ENCODE results near the gene IPO4. TPM values are rescaled to one million over a fixed set of nuclear protein-coding genes. Genes with fewer than 3 reads are reported as not detected.
A peak's percentile ranks its signal among the peaks of the same experiment; 100 is the strongest.

Gene IPO4
- total and polyA plus RNA-seq, 3 experiments from 2014 or later, result 20.9 to 172 (median 164) TPM

DNA sequence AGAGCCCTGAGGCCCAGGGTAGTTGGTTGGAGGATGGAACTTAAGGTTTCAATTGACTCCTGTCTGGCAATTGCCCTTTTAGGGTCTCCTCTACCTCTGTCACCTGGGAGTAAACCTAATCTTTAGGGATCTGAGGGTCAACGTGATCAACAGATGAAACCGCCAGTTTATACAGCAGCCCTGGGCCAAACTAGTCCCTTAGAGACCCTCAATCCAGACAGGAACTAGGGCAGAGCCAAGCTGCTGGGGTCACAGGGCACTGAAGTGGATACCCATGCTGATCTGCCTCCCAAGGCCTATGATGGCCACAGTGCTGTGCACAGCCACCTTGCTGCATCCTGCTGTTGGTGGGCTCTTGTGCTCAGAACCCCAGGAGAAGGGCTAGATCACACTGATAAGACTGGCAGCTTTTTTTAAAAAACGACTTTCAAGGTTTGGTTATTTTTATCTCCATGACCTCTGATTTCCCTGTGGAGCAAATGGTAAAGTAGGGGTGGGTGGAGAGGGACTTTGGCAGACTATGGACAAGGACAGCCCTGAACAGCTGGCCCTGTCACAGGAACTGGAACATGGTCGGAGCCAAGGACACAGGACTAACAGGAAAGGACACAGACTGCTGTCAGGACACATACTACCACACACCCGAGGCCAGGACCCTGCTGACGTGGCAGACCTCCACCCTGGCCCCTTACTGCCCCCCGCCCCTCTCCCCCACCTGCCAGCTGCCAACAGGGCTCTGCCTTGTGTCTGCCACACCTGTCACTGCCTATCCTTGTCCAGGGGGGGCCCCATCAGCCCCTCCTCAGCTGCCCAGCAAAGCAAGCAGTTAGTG lies 57.7 kb downstream of the IPO4 start:
- H3K4me1 ChIP-seq (ENCODE audit: insufficient read depth, low read length), result peaks cover 23% of the 10 kb centered on the region
- H3K9me3 ChIP-seq (ENCODE audit: low read length), result no peaks in the 10 kb centered on the region
- no peak overlapping the region for H3K4me3 ChIP-seq (ENCODE audit: low read length)
- no peak for DNase-seq
- Mint-ChIP-seq H3K4me1 (peaks cover 23 to 26% (median 23%) of the 10 kb centered on the region in 3 donors), H3K36me3 (peaks cover 0 to 5% (median 0%) of the 10 kb centered on the region in 3 donors), H3K4me3 (no peak overlapping the region), H3K27ac (peak overlapping the region in 3 of 8 donors; percentile 21 to 70 (median 27)), H3K9me3 (peaks cover 0 to 2% (median 0%) of the 10 kb centered on the region in 5 donors), H3K27me3 (no peaks in the 10 kb centered on the region)
- no peak overlapping the region for H3K27ac ChIP-seq (ENCODE audit: low read depth, low read length)
- H3K27me3 ChIP-seq (ENCODE audit: insufficient read depth, low read length, poor library complexity, severe bottlenecking), result no peaks in the 10 kb centered on the region
- ChIA-PET CTCF (no interaction called here), POLR2A (no interaction called here)
- H3K36me3 ChIP-seq (ENCODE audit: insufficient read depth, low read length), result no peaks in the 10 kb centered on the region

DNA sequence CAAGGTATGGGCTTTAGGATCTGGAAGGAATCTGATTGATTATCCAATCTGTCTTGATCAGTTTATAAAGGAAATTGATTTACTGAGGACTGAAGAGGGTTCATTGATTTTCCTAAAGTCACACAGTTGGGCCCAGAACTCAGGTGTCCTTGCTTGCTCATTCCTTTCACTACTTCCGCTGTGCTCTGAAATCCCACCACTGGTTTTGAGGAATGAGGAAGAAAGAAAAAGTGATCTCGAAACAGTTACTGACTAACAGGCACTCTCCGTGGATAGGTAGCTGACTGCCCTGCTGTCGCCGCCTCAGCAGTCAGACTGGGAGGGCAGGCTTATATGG lies 58.3 kb downstream of the IPO4 start, which contains the start of gene FITM1:
TSS of gene FITM1 (plus strand) at position 280 of the 337 bp plus-strand sequence. CDS start 905 bp downstream, outside the sequence.
- H3K4me1 Mint-ChIP-seq, result peaks cover 19 to 23% (median 20%) of the 10 kb centered on the region in 3 donors
- ChIA-PET CTCF (interaction anchor here (0.6 to 1.2 kb wide), 2 partner anchors 22 to 30 kb away, joined by 3 to 6 read pairs; partner anchors contain the start of gene IRF9), POLR2A (no interaction called here)
- H3K4me3 ChIP-seq (ENCODE audit: low read length), result no peak within 1 kb of the TSS
- H3K36me3 Mint-ChIP-seq, result peaks cover 0 to 4% (median 0%) of the 10 kb centered on the region in 3 donors
- no peaks in the 10 kb centered on the region for H3K9me3 Mint-ChIP-seq
- peak within 1 kb of the TSS in 3 of 8 donors; percentile 21 to 70 (median 27) for H3K27ac Mint-ChIP-seq
- no peak within 1 kb of the TSS for H3K27ac ChIP-seq (ENCODE audit: low read depth, low read length)
- H3K4me3 Mint-ChIP-seq, result no peak within 1 kb of the TSS
- no peaks in the 10 kb centered on the region for H3K27me3 ChIP-seq (ENCODE audit: insufficient read depth, low read length, poor library complexity, severe bottlenecking)
- DNase-seq, result no peak
- peaks cover 20% of the 10 kb centered on the region for H3K4me1 ChIP-seq (ENCODE audit: insufficient read depth, low read length)
- no peaks in the 10 kb centered on the region for H3K36me3 ChIP-seq (ENCODE audit: insufficient read depth, low read length)
- H3K27me3 Mint-ChIP-seq, result no peaks in the 10 kb centered on the region
- no peaks in the 10 kb centered on the region for H3K9me3 ChIP-seq (ENCODE audit: low read length)

Other genes with a start within 250 kb of the IPO4 start
Only the 30 nearest of the 34 such genes appear.
- 10 to 100 TPM; 21.1 to 23.4 TPM for gene DHRS4L2, start 199.9 kb downstream of the IPO4 start, total RNA-seq
- 18.4 TPM for gene DHRS4L2, start 199.9 kb downstream of the IPO4 start, polyA plus RNA-seq
- 1 to 10 TPM; 1.2 to 1.5 TPM for gene CARMIL3, start 136.8 kb downstream of the IPO4 start, total RNA-seq
- 0.14 TPM for gene CARMIL3, start 136.8 kb downstream of the IPO4 start, polyA plus RNA-seq
- not detected for gene CPNE6, start 117.3 kb downstream of the IPO4 start, total RNA-seq
- gene CPNE6, start 117.3 kb downstream of the IPO4 start, polyA plus RNA-seq, result not detected
- gene PCK2, start 94.5 kb downstream of the IPO4 start, total RNA-seq, result 10 to 100 TPM; 79.6 to 88.3 TPM
- gene PCK2, start 94.5 kb downstream of the IPO4 start, polyA plus RNA-seq, result 16.9 TPM
- gene DCAF11, start 74.0 kb downstream of the IPO4 start, total RNA-seq, result 10 to 100 TPM; 69.0 to 72.4 TPM
- gene DCAF11, start 74.0 kb downstream of the IPO4 start, polyA plus RNA-seq, result 83.9 TPM
- gene NRL, start 73.9 kb downstream of the IPO4 start, total RNA-seq, result 1 to 10 TPM; 1.5 to 1.6 TPM
- gene NRL, start 73.9 kb downstream of the IPO4 start, polyA plus RNA-seq, result 1.5 TPM
- 1 to 10 TPM in 1 of 2 experiments, under 1 TPM in 1; 0.58 to 1.1 TPM for gene FITM1, start 58.2 kb downstream of the IPO4 start, total RNA-seq
- gene FITM1, start 58.2 kb downstream of the IPO4 start, polyA plus RNA-seq, result not detected
- gene PSME1, start 52.6 kb downstream of the IPO4 start, total RNA-seq, result 100 to 1,000 TPM; 343 to 347 TPM
- 1,041 TPM for gene PSME1, start 52.6 kb downstream of the IPO4 start, polyA plus RNA-seq
- 10 to 100 TPM; 28.1 to 30.2 TPM for gene EMC9, start 47.2 kb downstream of the IPO4 start, total RNA-seq
- 15.0 TPM for gene EMC9, start 47.2 kb downstream of the IPO4 start, polyA plus RNA-seq
- 100 to 1,000 TPM; 368 to 376 TPM for gene PSME2, start 42.2 kb downstream of the IPO4 start, total RNA-seq
- 534 TPM for gene PSME2, start 42.2 kb downstream of the IPO4 start, polyA plus RNA-seq
- 10 to 100 TPM; 85.9 TPM for gene RNF31, start 41.3 kb downstream of the IPO4 start, total RNA-seq
- gene RNF31, start 41.3 kb downstream of the IPO4 start, polyA plus RNA-seq, result 71.5 TPM
- gene IRF9, start 27.6 kb downstream of the IPO4 start, total RNA-seq, result 10 to 100 TPM; 62.0 to 68.6 TPM
- gene IRF9, start 27.6 kb downstream of the IPO4 start, polyA plus RNA-seq, result 91.7 TPM
- 10 to 100 TPM; 24.5 to 26.7 TPM for gene REC8, start 16.7 kb downstream of the IPO4 start, total RNA-seq
- 10.0 TPM for gene REC8, start 16.7 kb downstream of the IPO4 start, polyA plus RNA-seq
- gene TM9SF1, start 6.6 kb upstream of the IPO4 start, total RNA-seq, result 10 to 100 TPM; 31.3 to 34.0 TPM
- 30.0 TPM for gene TM9SF1, start 6.6 kb upstream of the IPO4 start, polyA plus RNA-seq
- under 1 TPM; 0.26 to 0.44 TPM for gene TSSK4, start 16.9 kb upstream of the IPO4 start, total RNA-seq
- gene TSSK4, start 16.9 kb upstream of the IPO4 start, polyA plus RNA-seq, result 1.2 TPM
- gene CHMP4A, start 24.7 kb upstream of the IPO4 start, total RNA-seq, result 10 to 100 TPM; 86.4 to 87.6 TPM
- gene CHMP4A, start 24.7 kb upstream of the IPO4 start, polyA plus RNA-seq, result 159 TPM
- 10 to 100 TPM; 15.5 to 16.2 TPM for gene MDP1, start 27.2 kb upstream of the IPO4 start, total RNA-seq
- gene MDP1, start 27.2 kb upstream of the IPO4 start, polyA plus RNA-seq, result 25.8 TPM
- gene NEDD8, start 43.6 kb upstream of the IPO4 start, total RNA-seq, result 100 to 1,000 TPM; 232 to 240 TPM
- 364 TPM for gene NEDD8, start 43.6 kb upstream of the IPO4 start, polyA plus RNA-seq
- 10 to 100 TPM; 43.6 to 48.6 TPM for gene GMPR2, start 44.1 kb upstream of the IPO4 start, total RNA-seq
- 96.8 TPM for gene GMPR2, start 44.1 kb upstream of the IPO4 start, polyA plus RNA-seq
- 100 to 1,000 TPM; 101 to 106 TPM for gene TINF2, start 53.8 kb upstream of the IPO4 start, total RNA-seq
- gene TINF2, start 53.8 kb upstream of the IPO4 start, polyA plus RNA-seq, result 161 TPM
- gene TGM1, start 74.4 kb upstream of the IPO4 start, total RNA-seq, result 1 to 10 TPM; 3.2 to 3.7 TPM
- not detected for gene TGM1, start 74.4 kb upstream of the IPO4 start, polyA plus RNA-seq
- 10 to 100 TPM; 41.0 to 41.8 TPM for gene RABGGTA, start 82.8 kb upstream of the IPO4 start, total RNA-seq
- gene RABGGTA, start 82.8 kb upstream of the IPO4 start, polyA plus RNA-seq, result 37.7 TPM
- gene DHRS1, start 111.0 kb upstream of the IPO4 start, total RNA-seq, result 1 to 10 TPM; 9.3 to 9.8 TPM
- 34.8 TPM for gene DHRS1, start 111.0 kb upstream of the IPO4 start, polyA plus RNA-seq
- gene NOP9, start 111.0 kb upstream of the IPO4 start, total RNA-seq, result 10 to 100 TPM; 44.1 to 47.1 TPM
- gene NOP9, start 111.0 kb upstream of the IPO4 start, polyA plus RNA-seq, result 2.1 TPM
- 10 to 100 TPM; 12.4 to 12.7 TPM for gene CIDEB, start 119.2 kb upstream of the IPO4 start, total RNA-seq
- gene CIDEB, start 119.2 kb upstream of the IPO4 start, polyA plus RNA-seq, result 27.5 TPM
- 1 to 10 TPM; 8.3 to 8.7 TPM for gene LTB4R2, start 121.3 kb upstream of the IPO4 start, total RNA-seq
- gene LTB4R2, start 121.3 kb upstream of the IPO4 start, polyA plus RNA-seq, result 2.6 TPM
- 10 to 100 TPM in 1 of 2 experiments, 1 to 10 TPM in 1; 9.8 to 12.3 TPM for gene LTB4R, start 122.7 kb upstream of the IPO4 start, total RNA-seq
- 10.3 TPM for gene LTB4R, start 122.7 kb upstream of the IPO4 start, polyA plus RNA-seq
- gene ADCY4, start 146.3 kb upstream of the IPO4 start, total RNA-seq, result 1 to 10 TPM in 1 of 2 experiments, under 1 TPM in 1; 0.84 to 1.5 TPM
- gene ADCY4, start 146.3 kb upstream of the IPO4 start, polyA plus RNA-seq, result 0.64 TPM
- 10 to 100 TPM; 11.6 to 12.5 TPM for gene RIPK3, start 151.2 kb upstream of the IPO4 start, total RNA-seq
- 15.4 TPM for gene RIPK3, start 151.2 kb upstream of the IPO4 start, polyA plus RNA-seq
- gene NFATC4, start 179.4 kb upstream of the IPO4 start, total RNA-seq, result 1 to 10 TPM in 1 of 2 experiments, under 1 TPM in 1; 0.81 to 1.5 TPM
- not detected for gene NFATC4, start 179.4 kb upstream of the IPO4 start, polyA plus RNA-seq